Heart left ventricle (tissue), 13 donors: Measurements from ENCODE around the gene CELSR1.

Source experiments
- CTCF ChIP-seq, 12 donors: fragments of 200-600 bp; sonication (generic) in 4 of 12; IDR thresholded peaks; one replicate each; pipeline versions ENCODE4 v1.5.0 to v1.8.0; 2018 to 2022; ENCODE audit warnings: antibody characterized with exemption in 12 of 12, mild to moderate bottlenecking in 5 of 12
- POLR2A ChIP-seq, 2 donors: fragments of 450-650 bp; IDR thresholded peaks; one replicate each; pipeline ENCODE4 v1.6.1; 2017; ENCODE audit warnings: antibody characterized with exemption in 2 of 2, mild to moderate bottlenecking in 2 of 2, moderate library complexity in 2 of 2
- donor health status: ischemic (EF 13 %, LVEDD 7.1; RV severe dilation, severe dysfunction).
- donor health status: DM: no; HTN: yes; CAD: no.
- donor health status: DM: no; HTN: no; CAD: no.
- donor health status: ischemic (EF 25% LVEDD 6.9; RV normal size, moderate dysfunction).
- donor health status: ischemic (EF 25% LVEDD 5.7; RV mildly dilated, moderate dysfunction).
- donor health status: ischemic (EF 35%, LVEDD 5.7; RV mildly dilated, moderate dysfunction).
- donor health status: nonischemic (EF 11% LVEDD 7.7; RV severe dilation, severe dysfunction).
- donor health status: DM: yes; HTN: yes; CAD: no.
- donor health status: PGD.
- donor health status: ischemic (EF 29% LVEDD 5.4; RV normal size, mild dysfunction).
- donor health status: nonischemic (EF 23%, LVEDD 6.1; RV moderate dilation, normal function).

- TF ChIP-seq CTCF (IDR thresholded peaks at IDR 0.05) (no peak), POLR2A (IDR thresholded peaks at IDR 0.05) (no peak)
Measured at GRCh38 chr22:46415776-46416519, 121.5 kb downstream of the CELSR1 start.
